HG02642 (cell line): ENCODE results near the gene HBG2.
"Not testable (repeated sequence)": the region's sequence is repeated elsewhere in the genome, so short reads cannot be mapped to it uniquely, and the experiment has no call there.

Source experiments
- ATAC-seq: cut with Tn5 transposase; IDR thresholded peaks from one replicate; pipeline ENCODE4 v1.9.1; 2021; ENCODE audit warnings: mild to moderate bottlenecking; ENCODE audit not compliant: unreplicated experiment, poor library complexity

The HBG2 gene

GRCh38 chr11:5252192-5252918 lies 2.2 kb downstream of the HBG2 start:
- ATAC-seq: no peak

GRCh38 chr11:5251746-5252145 lies 2.8 kb downstream of the HBG2 start:
- no peak for ATAC-seq

GRCh38 chr11:5250543-5251204 lies 3.9 kb downstream of the HBG2 start:
- ATAC-seq: no peak

GRCh38 chr11:5249807-5250396 lies 4.7 kb downstream of the HBG2 start, which contains the start of gene HBG1:
Gene HBG1 (minus strand): TSS chr11:5249857. CDS start chr11:5249804, 53 bp downstream.
- ATAC-seq: not testable (repeated sequence)

- not testable (repeated sequence) for ATAC-seq
Observed at GRCh38 chr11:5248498-5248897, 6.1 kb downstream of the HBG2 start.

GRCh38 chr11:5247472-5248192 lies 6.9 kb downstream of the HBG2 start:
- ATAC-seq: no peak

GRCh38 chr11:5246772-5247471 lies 7.7 kb downstream of the HBG2 start:
- ATAC-seq: no peak

- no peak for ATAC-seq
Observed at GRCh38 chr11:5245155-5245554, 9.4 kb downstream of the HBG2 start.

GRCh38 chr11:5243816-5244180 lies 10.8 kb downstream of the HBG2 start:
- ATAC-seq: no peak

- ATAC-seq: no peak
Observed at GRCh38 chr11:5242933-5243815, 11.4 kb downstream of the HBG2 start.

- no peak for ATAC-seq
Observed at GRCh38 chr11:5242208-5242607, 12.4 kb downstream of the HBG2 start.

- no peak for ATAC-seq
Observed at GRCh38 chr11:5241458-5241857, 13.1 kb downstream of the HBG2 start.

GRCh38 chr11:5240458-5240857 lies 14.1 kb downstream of the HBG2 start:
- ATAC-seq: no peak

GRCh38 chr11:5240056-5240455 lies 14.5 kb downstream of the HBG2 start:
- ATAC-seq: no peak

GRCh38 chr11:5239046-5239445 lies 15.5 kb downstream of the HBG2 start:
- no peak for ATAC-seq

GRCh38 chr11:5238486-5238885 lies 16.1 kb downstream of the HBG2 start:
- ATAC-seq: no peak

GRCh38 chr11:5237420-5237819 lies 17.2 kb downstream of the HBG2 start:
- ATAC-seq: no peak

- ATAC-seq: no peak
Observed at GRCh38 chr11:5235364-5236095, 19.1 kb downstream of the HBG2 start.

GRCh38 chr11:5234381-5234834 lies 20.2 kb downstream of the HBG2 start, which contains the start of gene HBD:
Gene HBD (minus strand): TSS chr11:5234483. CDS start chr11:5234433, 50 bp downstream.
- peak; percentile 76 for ATAC-seq
